ENCODE data around the gene SPRR4. TPM values are rescaled to one million over a fixed set of nuclear protein-coding genes. Genes with fewer than 3 reads are reported as not detected.

Gene SPRR4
- polyA plus RNA-seq, 10 donors, result not detected

Other genes starting within 250 kb of the SPRR4 start
- not detected for gene KPRP, start 212.6 kb upstream of the SPRR4 start, polyA plus RNA-seq (ENCODE audit: insufficient read length in 10 of 10)
- not detected for gene LCE1F, start 195.5 kb upstream of the SPRR4 start, polyA plus RNA-seq (ENCODE audit: insufficient read length in 10 of 10)
- not detected for gene LCE1E, start 184.4 kb upstream of the SPRR4 start, polyA plus RNA-seq (ENCODE audit: insufficient read length in 10 of 10)
- not detected for gene LCE1D, start 173.9 kb upstream of the SPRR4 start, polyA plus RNA-seq (ENCODE audit: insufficient read length in 10 of 10)
- not detected for gene LCE1C, start 164.0 kb upstream of the SPRR4 start, polyA plus RNA-seq (ENCODE audit: insufficient read length in 10 of 10)
- not detected for gene LCE1B, start 158.7 kb upstream of the SPRR4 start, polyA plus RNA-seq (ENCODE audit: insufficient read length in 10 of 10)
- gene LCE1A, start 143.2 kb upstream of the SPRR4 start, polyA plus RNA-seq (ENCODE audit: insufficient read length in 10 of 10), result not detected
- gene LCE6A, start 127.8 kb upstream of the SPRR4 start, polyA plus RNA-seq (ENCODE audit: insufficient read length in 10 of 10), result not detected
- not detected for gene LCE7A, start 110.7 kb upstream of the SPRR4 start, polyA plus RNA-seq (ENCODE audit: insufficient read length in 10 of 10)
- not detected for gene SMCP, start 92.3 kb upstream of the SPRR4 start, polyA plus RNA-seq (ENCODE audit: insufficient read length in 10 of 10)
- gene IVL, start 62.1 kb upstream of the SPRR4 start, polyA plus RNA-seq (ENCODE audit: insufficient read length in 10 of 10), result 1 to 10 TPM in 2 of 10 donors, under 1 TPM in 2, not detected in 6; 0.05 to 6.0 (median 1.3) TPM
- not detected for gene SPRR5, start 23.4 kb upstream of the SPRR4 start, polyA plus RNA-seq (ENCODE audit: insufficient read length in 10 of 10)
- 1 to 10 TPM in 1 of 10 donors, not detected in 9; 4.3 TPM for gene SPRR1A, start 13.4 kb downstream of the SPRR4 start, polyA plus RNA-seq (ENCODE audit: insufficient read length in 10 of 10)
- 1 to 10 TPM in 1 of 10 donors, under 1 TPM in 3, not detected in 6; 0.24 to 8.0 (median 0.27) TPM for gene SPRR3, start 31.1 kb downstream of the SPRR4 start, polyA plus RNA-seq (ENCODE audit: insufficient read length in 10 of 10)
- 1 to 10 TPM in 1 of 10 donors, under 1 TPM in 1, not detected in 8; 0.24 to 7.1 TPM for gene SPRR1B, start 60.6 kb downstream of the SPRR4 start, polyA plus RNA-seq (ENCODE audit: insufficient read length in 10 of 10)
- not detected for gene SPRR2D, start 70.5 kb downstream of the SPRR4 start, polyA plus RNA-seq (ENCODE audit: insufficient read length in 10 of 10)
- under 1 TPM in 1 of 10 donors, not detected in 9; 0.28 TPM for gene SPRR2A, start 86.9 kb downstream of the SPRR4 start, polyA plus RNA-seq (ENCODE audit: insufficient read length in 10 of 10)
- not detected for gene SPRR2B, start 101.0 kb downstream of the SPRR4 start, polyA plus RNA-seq (ENCODE audit: insufficient read length in 10 of 10)
- gene SPRR2E, start 123.9 kb downstream of the SPRR4 start, polyA plus RNA-seq (ENCODE audit: insufficient read length in 10 of 10), result not detected
- under 1 TPM in 2 of 10 donors, not detected in 8; 0.48 to 0.75 TPM for gene SPRR2F, start 142.9 kb downstream of the SPRR4 start, polyA plus RNA-seq (ENCODE audit: insufficient read length in 10 of 10)
- gene SPRR2G, start 180.2 kb downstream of the SPRR4 start, polyA plus RNA-seq (ENCODE audit: insufficient read length in 10 of 10), result under 1 TPM in 1 of 10 donors, not detected in 9; 0.48 TPM
- gene LELP1, start 232.8 kb downstream of the SPRR4 start, polyA plus RNA-seq (ENCODE audit: insufficient read length in 10 of 10), result not detected
- not detected for gene PRR9, start 246.9 kb downstream of the SPRR4 start, polyA plus RNA-seq (ENCODE audit: insufficient read length in 10 of 10)